Activated CD4-positive, alpha-beta memory T cell treated with anti-CD3 and anti-CD28 coated beads, Interleukin-2, amount 10 ng/mL, durations not matched to agents 7 days and 5 days (primary cell): ENCODE results near the gene CHPF. TPM values are rescaled to one million over a fixed set of nuclear protein-coding genes. Genes with fewer than 3 reads are reported as not detected.

Experiments
- CTCF ChIA-PET: fragments of 350-600 bp; sonication (Branson Sonifier 250); formaldehyde crosslinking; loops from one replicate; lab custom pipeline; 2021; ENCODE audit warnings: antibody characterized with exemption, inconsistent platforms; lab: Charles Lee
- POLR2A ChIA-PET: fragments of 350-600 bp; sonication (Branson Sonifier 250); formaldehyde crosslinking; loops from one replicate; lab custom pipeline; 2021; ENCODE audit warnings: antibody characterized with exemption; lab: Charles Lee
- DNase-seq: peaks from one replicate; pipeline ENCODE4 v3.0.0-alpha.2; 2020
- H3K27ac Mint-ChIP-seq: one replicate; pipeline ENCODE4 v1.8.0; 2021; ENCODE audit warnings: mild to moderate bottlenecking, mixed read lengths
- H3K27me3 Mint-ChIP-seq: one replicate; pipeline ENCODE4 v1.8.0; 2021; ENCODE audit warnings: mixed read lengths
- H3K36me3 Mint-ChIP-seq: one replicate; pipeline ENCODE4 v1.8.0; 2021; ENCODE audit warnings: low read depth, mixed read lengths
- H3K4me1 Mint-ChIP-seq: one replicate; pipeline ENCODE4 v1.8.0; 2021; ENCODE audit warnings: mixed read lengths
- H3K4me3 Mint-ChIP-seq: one replicate; pipeline ENCODE4 v1.8.0; 2021; ENCODE audit warnings: mild to moderate bottlenecking, mixed read lengths
- H3K9me3 Mint-ChIP-seq: one replicate; pipeline ENCODE4 v1.8.0; 2021; ENCODE audit warnings: mixed read lengths
- total RNA-seq, 2 experiments: library from RNA; stranded (reverse); gene quantifications; one replicate each; pipeline ENCODE4 v1.2.3, GENCODE V29; 2021

Gene CHPF
- total RNA-seq, 2 experiments from 2014 or later: 14.5 to 14.9 TPM

DNA sequence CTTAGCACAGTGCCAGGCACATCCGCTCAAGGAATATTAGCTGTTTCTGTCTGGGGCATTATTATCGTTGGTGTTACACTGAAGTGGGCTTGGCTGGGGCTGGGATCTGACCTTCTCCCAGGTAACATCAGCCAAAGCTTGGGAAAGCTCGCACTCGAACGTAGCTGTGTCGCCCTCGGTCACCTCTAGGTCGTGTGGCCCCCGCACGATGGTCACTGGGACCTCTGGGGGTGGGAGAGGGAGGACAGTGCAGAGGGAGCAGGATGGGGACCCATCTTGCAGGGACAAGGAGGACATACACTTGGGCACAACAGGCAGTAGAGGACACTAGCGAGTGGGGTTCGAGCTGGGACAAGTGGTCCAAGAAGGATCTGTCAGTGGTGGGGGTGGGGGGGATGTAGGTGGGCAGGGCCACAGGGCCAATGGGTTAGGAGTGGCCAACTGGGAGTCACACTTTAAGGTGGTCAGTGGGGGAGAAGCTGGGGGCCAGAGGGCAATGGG is 9.9 kb upstream of the CHPF start:
- POLR2A ChIA-PET: interaction anchor here (2.0 kb wide), 1 partner anchor 10 kb away, joined by 12 read pairs; the partner anchor contains the start of genes CHPF and TMEM198

DNA sequence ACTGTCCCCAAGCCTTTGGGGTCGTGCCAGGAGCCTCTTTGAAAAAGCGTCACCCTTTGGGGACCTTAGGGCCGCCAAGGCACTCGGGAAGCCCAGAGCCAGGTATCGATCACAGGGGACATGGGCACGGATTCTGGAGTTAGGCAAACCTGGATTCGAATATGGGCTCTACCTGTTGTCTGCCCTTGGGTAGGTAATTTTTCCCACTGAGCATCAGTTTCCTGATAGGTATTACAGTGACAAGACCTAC is 9.5 kb upstream of the CHPF start:
- ChIA-PET CTCF (interaction anchor here (1.1 to 1.5 kb wide), 3 partner anchors 9 to 12 kb away, joined by 3 to 6 read pairs (median 4); no protein-coding TSS in a partner anchor), POLR2A (interaction anchor here (2.0 kb wide), 1 partner anchor 9 kb away, joined by 12 read pairs; the partner anchor contains the start of genes CHPF and TMEM198)
- DNase-seq: no peak
- peaks cover 23% of the 10 kb centered on the region for H3K27me3 Mint-ChIP-seq
- H3K36me3 Mint-ChIP-seq: no peaks in the 10 kb centered on the region
- H3K4me3 Mint-ChIP-seq: peak overlapping the region; percentile 24
- no peak overlapping the region for H3K27ac Mint-ChIP-seq
- no peaks in the 10 kb centered on the region for H3K9me3 Mint-ChIP-seq
- peaks cover 8% of the 10 kb centered on the region for H3K4me1 Mint-ChIP-seq

More for the DNA sequence above, 9.9 kb upstream of the CHPF start:
- H3K4me1 Mint-ChIP-seq: peaks cover 8% of the 10 kb centered on the region
- H3K27ac Mint-ChIP-seq: no peak overlapping the region
- peaks cover 23% of the 10 kb centered on the region for H3K27me3 Mint-ChIP-seq
- peak overlapping the region; percentile 24 for H3K4me3 Mint-ChIP-seq
- no peaks in the 10 kb centered on the region for H3K36me3 Mint-ChIP-seq
- no peaks in the 10 kb centered on the region for H3K9me3 Mint-ChIP-seq
- no peak for DNase-seq
- CTCF ChIA-PET: interaction anchor here (1.5 kb wide), 1 partner anchor 11 kb away, joined by 4 read pairs; no protein-coding TSS in a partner anchor

DNA sequence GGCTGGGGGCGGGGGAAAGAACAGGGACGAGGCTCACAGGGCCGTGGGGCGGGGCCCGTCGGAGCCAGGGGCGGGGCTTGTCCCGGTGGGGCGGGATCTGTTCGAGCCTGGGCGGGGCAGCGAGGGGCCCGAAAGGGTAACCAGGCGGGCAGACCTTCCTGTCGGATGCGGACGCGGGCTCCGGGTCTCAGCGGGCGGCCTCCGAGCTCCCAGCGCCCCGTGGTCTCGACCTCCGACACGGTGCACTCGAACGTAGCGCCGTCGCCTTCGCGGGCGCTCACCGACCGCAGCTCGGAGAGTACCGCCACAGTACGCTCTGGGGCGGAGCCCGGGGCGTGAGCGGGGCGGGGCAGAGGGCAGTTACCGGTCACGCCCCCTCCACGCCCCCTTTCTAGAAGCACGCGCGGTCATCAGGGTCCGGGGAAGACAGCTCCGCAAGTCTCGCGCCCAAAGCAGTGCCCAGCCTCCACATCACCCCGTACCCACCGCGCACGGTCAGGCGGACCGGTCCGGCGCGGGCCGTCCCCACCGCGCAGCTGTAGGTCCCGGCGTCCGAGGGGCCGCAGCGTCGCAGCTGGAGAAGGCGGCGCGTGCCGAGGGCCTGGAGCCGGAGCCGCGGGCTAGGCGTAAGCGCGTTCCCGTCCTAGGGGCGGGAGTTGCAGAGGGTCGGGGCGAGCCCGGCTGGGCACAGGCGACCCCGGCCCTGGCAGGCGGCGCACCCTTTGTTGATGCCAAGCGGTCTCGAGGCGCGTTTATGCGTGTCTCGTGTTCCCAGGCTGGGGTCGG is 9.0 kb upstream of the CHPF start:
- peaks cover 23% of the 10 kb centered on the region for H3K27me3 Mint-ChIP-seq
- no peak overlapping the region for H3K27ac Mint-ChIP-seq
- H3K36me3 Mint-ChIP-seq: no peaks in the 10 kb centered on the region
- peak overlapping the region; percentile 70 for H3K4me3 Mint-ChIP-seq
- no peaks in the 10 kb centered on the region for H3K9me3 Mint-ChIP-seq
- DNase-seq: peak; percentile 81
- peaks cover 8% of the 10 kb centered on the region for H3K4me1 Mint-ChIP-seq
- CTCF ChIA-PET: interaction anchor here (0.6 to 1.5 kb wide), 4 partner anchors 10 to 57 kb away, joined by 3 to 6 read pairs (median 4); no protein-coding TSS in a partner anchor
- POLR2A ChIA-PET: interaction anchor here (1.0 to 2.0 kb wide), 2 partner anchors 9 to 55 kb away, joined by 4 to 12 read pairs; partner anchors contain the start of genes CHPF and TMEM198

- peak overlapping the region; percentile 70 for H3K4me3 Mint-ChIP-seq
- H3K36me3 Mint-ChIP-seq: no peaks in the 10 kb centered on the region
- CTCF ChIA-PET: interaction anchor here (1.1 to 3.6 kb wide), 5 partner anchors 9 to 11 kb away, joined by 3 to 12 read pairs (median 6); no protein-coding TSS in a partner anchor
- DNase-seq: no peak
- no peaks in the 10 kb centered on the region for H3K9me3 Mint-ChIP-seq
- H3K4me1 Mint-ChIP-seq: peaks cover 8% of the 10 kb centered on the region
- no peak overlapping the region for H3K27ac Mint-ChIP-seq
- POLR2A ChIA-PET: interaction anchor here (1.0 to 2.0 kb wide), 3 partner anchors 8 to 54 kb away, joined by 3 to 12 read pairs (median 4); partner anchors contain the start of genes CHPF and TMEM198
- peaks cover 23% of the 10 kb centered on the region for H3K27me3 Mint-ChIP-seq
These were observed 8.1 kb upstream of the CHPF start for GRCh38 chr2:219551441-219552381.

- Mint-ChIP-seq H3K4me3 (no peak overlapping the region), H3K4me1 (peaks cover 10% of the 10 kb centered on the region), H3K36me3 (no peaks in the 10 kb centered on the region), H3K27ac (no peak overlapping the region), H3K9me3 (no peaks in the 10 kb centered on the region), H3K27me3 (peaks cover 34% of the 10 kb centered on the region)
- CTCF ChIA-PET: interaction anchor here (0.9 to 3.6 kb wide), 2 partner anchors 8 to 11 kb away, joined by 4 to 12 read pairs; no protein-coding TSS in a partner anchor
- POLR2A ChIA-PET: no interaction called here
- no peak for DNase-seq
These were observed 6.0 kb upstream of the CHPF start for GRCh38 chr2:219549619-219550018.

DNA sequence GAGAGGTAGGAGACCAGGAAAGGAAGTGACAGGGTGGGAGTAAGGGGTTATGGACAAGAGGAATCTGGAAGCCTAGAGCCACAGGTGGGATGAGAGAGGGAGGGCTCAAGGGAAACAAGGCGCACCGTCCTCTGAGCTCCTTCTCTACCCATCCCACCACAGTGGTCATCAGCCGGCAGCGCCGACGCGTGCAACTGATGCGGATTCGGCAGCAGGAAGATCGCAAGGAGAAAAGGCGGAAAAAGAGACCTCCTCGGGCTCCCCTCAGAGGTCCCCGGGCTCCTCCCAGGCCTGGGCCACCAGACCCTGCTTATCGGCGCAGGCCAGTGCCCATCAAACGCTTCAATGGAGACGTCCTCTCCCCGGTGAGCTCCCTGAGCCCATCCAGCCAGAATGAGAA is 5.4 kb upstream of the CHPF start:
- peaks cover 15% of the 10 kb centered on the region for H3K4me1 Mint-ChIP-seq
- H3K4me3 Mint-ChIP-seq: no peak overlapping the region
- POLR2A ChIA-PET: no interaction called here
- no peak overlapping the region for H3K27ac Mint-ChIP-seq
- H3K27me3 Mint-ChIP-seq: peaks cover 37% of the 10 kb centered on the region
- CTCF ChIA-PET: interaction anchor here (0.9 to 3.6 kb wide), 2 partner anchors 9 to 11 kb away, joined by 4 to 12 read pairs; no protein-coding TSS in a partner anchor
- DNase-seq: no peak
- no peaks in the 10 kb centered on the region for H3K36me3 Mint-ChIP-seq
- H3K9me3 Mint-ChIP-seq: no peaks in the 10 kb centered on the region

- H3K27ac Mint-ChIP-seq: no peak overlapping the region
- no peaks in the 10 kb centered on the region for H3K9me3 Mint-ChIP-seq
- CTCF ChIA-PET: interaction anchor here (3.6 kb wide), 1 partner anchor 13 kb away, joined by 12 read pairs; no protein-coding TSS in a partner anchor
These were observed 4.0 kb upstream of the CHPF start for GRCh38 chr2:219547621-219548020.

GRCh38 chr2:219545943-219546352 is 2.3 kb upstream of the CHPF start:
- no peak for DNase-seq
- Mint-ChIP-seq H3K9me3 (no peaks in the 10 kb centered on the region), H3K4me3 (no peak overlapping the region), H3K27me3 (peaks cover 22% of the 10 kb centered on the region), H3K27ac (no peak overlapping the region), H3K36me3 (peaks cover 2% of the 10 kb centered on the region), H3K4me1 (peaks cover 24% of the 10 kb centered on the region)
- ChIA-PET POLR2A (no interaction called here), CTCF (interaction anchor here (0.8 to 3.3 kb wide), 5 partner anchors 14 to 96 kb away, joined by 3 to 13 read pairs (median 3); partner anchors contain the start of gene STK11IP)

More at GRCh38 chr2:219547621-219548020, 4.0 kb upstream of the CHPF start:
- Mint-ChIP-seq H3K27me3 (peaks cover 32% of the 10 kb centered on the region), H3K4me3 (no peak overlapping the region), H3K36me3 (no peaks in the 10 kb centered on the region), H3K4me1 (peaks cover 18% of the 10 kb centered on the region)
- DNase-seq: no peak
- POLR2A ChIA-PET: no interaction called here

DNA sequence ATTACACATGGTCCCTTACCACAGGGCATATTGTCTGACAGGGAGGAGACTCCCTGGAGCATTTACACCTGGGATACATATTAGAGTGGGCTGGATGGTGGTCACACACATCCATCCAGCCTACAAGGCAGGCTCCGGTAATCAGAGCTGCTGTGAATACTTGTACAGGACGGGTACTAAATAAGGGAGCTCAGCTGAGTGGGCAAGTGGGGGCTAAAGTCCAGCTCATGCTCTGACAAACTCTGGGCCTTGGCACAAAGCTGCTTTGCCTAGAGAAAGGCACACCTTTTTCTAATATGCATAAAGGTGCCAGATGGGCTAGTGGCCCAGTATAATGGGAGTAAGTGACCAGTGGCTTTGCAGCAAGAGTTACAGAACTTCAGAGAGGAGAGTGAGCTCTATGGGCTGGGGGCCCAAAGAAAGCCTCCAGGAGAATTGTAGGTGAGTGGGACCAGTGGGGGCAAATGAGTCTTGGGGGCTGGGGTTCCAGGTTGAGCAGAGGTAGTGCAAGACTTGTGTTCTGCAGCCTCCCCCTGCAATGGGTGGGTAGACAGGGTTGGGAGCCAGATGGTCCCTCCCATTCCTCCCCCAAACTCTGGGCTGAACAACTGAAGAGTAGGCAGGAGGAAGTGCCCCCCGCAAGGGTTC is 1.8 kb upstream of the CHPF start:
- ChIA-PET POLR2A (interaction anchor here (2.4 kb wide), 1 partner anchor 7 kb away, joined by 12 read pairs; no protein-coding TSS in a partner anchor), CTCF (interaction anchor here (0.8 to 3.3 kb wide), 5 partner anchors 15 to 97 kb away, joined by 3 to 13 read pairs (median 3); partner anchors contain the start of gene STK11IP)
- Mint-ChIP-seq H3K27me3 (peaks cover 17% of the 10 kb centered on the region), H3K9me3 (no peaks in the 10 kb centered on the region), H3K4me1 (peaks cover 23% of the 10 kb centered on the region), H3K27ac (no peak overlapping the region), H3K4me3 (no peak overlapping the region), H3K36me3 (peaks cover 4% of the 10 kb centered on the region)
- no peak for DNase-seq

DNA sequence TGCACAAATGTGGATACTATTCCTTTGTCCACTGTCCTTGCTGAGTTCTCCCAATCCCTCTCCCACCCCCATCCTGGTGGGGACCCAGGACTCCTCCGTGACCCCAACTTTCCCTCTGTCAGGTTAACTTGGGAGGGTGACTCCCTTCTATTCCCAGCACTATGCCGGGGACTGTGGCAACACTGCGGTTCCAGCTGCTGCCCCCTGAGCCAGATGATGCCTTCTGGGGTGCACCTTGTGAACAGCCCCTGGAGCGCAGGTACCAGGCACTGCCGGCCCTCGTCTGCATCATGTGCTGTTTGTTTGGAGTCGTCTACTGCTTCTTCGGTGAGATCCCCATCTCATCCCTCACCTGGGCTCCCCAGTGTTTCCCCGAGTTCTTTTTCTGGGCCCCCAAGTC is 958 bp upstream of the CHPF start:
- peaks cover 23% of the 10 kb centered on the region for H3K4me1 Mint-ChIP-seq
- no peaks in the 10 kb centered on the region for H3K9me3 Mint-ChIP-seq
- no peak for DNase-seq
- H3K27ac Mint-ChIP-seq: peak overlapping the region; percentile 44
- H3K36me3 Mint-ChIP-seq: peaks cover 7% of the 10 kb centered on the region
- POLR2A ChIA-PET: interaction anchor here (2.4 kb wide), 1 partner anchor 8 kb away, joined by 12 read pairs; no protein-coding TSS in a partner anchor
- H3K27me3 Mint-ChIP-seq: peaks cover 17% of the 10 kb centered on the region
- peak overlapping the region; percentile 74 for H3K4me3 Mint-ChIP-seq
- CTCF ChIA-PET: interaction anchor here (1.3 to 4.9 kb wide), 5 partner anchors 13 to 98 kb away, joined by 3 to 34 read pairs (median 3); partner anchors contain the start of gene STK11IP

- POLR2A ChIA-PET: interaction anchor here (1.7 to 2.4 kb wide), 3 partner anchors 10 to 54 kb away, joined by 5 to 12 read pairs (median 10); partner anchors contain the start of genes GMPPA and STK11IP
- CTCF ChIA-PET: interaction anchor here (0.6 to 4.9 kb wide), 16 partner anchors 12 to 154 kb away, joined by 3 to 34 read pairs (median 4); partner anchors contain the start of gene STK11IP
- peak overlapping the region; percentile 78 for H3K4me3 Mint-ChIP-seq
- peak overlapping the region; percentile 71 for H3K27ac Mint-ChIP-seq
- H3K27me3 Mint-ChIP-seq: peaks cover 17% of the 10 kb centered on the region
- peaks cover 23% of the 10 kb centered on the region for H3K4me1 Mint-ChIP-seq
- no peaks in the 10 kb centered on the region for H3K9me3 Mint-ChIP-seq
- DNase-seq: no peak
- peaks cover 7% of the 10 kb centered on the region for H3K36me3 Mint-ChIP-seq
These were observed 546 bp downstream of the CHPF start for GRCh38 chr2:219542931-219543595.
